Esophagus muscularis mucosa (tissue), 4 donors: ENCODE measurements around the gene C5AR1. TPM values are rescaled to one million over a fixed set of nuclear protein-coding genes. Genes with fewer than 3 reads are reported as not detected.
"Not testable (repeated sequence)": the region's sequence is repeated elsewhere in the genome, so short reads cannot be mapped to it uniquely, and the experiment has no call there.

ENCODE experiments used
- DNase-seq: peaks from one replicate; pipeline ENCODE4 v3.0.0-alpha.2; 2017; ENCODE audit errors: extremely low spot score
- H3K27ac ChIP-seq, 4 donors: fragments of 200-600 bp; sonication (generic); replicated peaks in 1 of 4; 1 replicate in 3 of 4; 2 replicates in 1 of 4; pipeline ENCODE4 v1.5.1; 2016 to 2019; ENCODE audit warnings: mild to moderate bottlenecking in 1 of 4
- H3K27me3 ChIP-seq, 4 donors: fragments of 200-600 bp; sonication (generic); one replicate each; pipeline versions ENCODE4 v1.5.1 to v1.6.0; 2016 to 2019
- H3K36me3 ChIP-seq, 4 donors: fragments of 200-600 bp; sonication (generic); one replicate each; pipeline ENCODE4 v1.5.1; 2016 to 2019
- H3K4me1 ChIP-seq, 4 donors: fragments of 200-600 bp; sonication (generic); one replicate each; pipeline ENCODE4 v1.5.1; 2016 to 2019
- H3K4me3 ChIP-seq, 4 donors: fragments of 200-600 bp; sonication (generic); 1 replicate in 2 of 4; 2 replicates in 2 of 4; pipeline ENCODE4 v1.5.1; 2016 to 2019; ENCODE audit warnings: mild to moderate bottlenecking in 4 of 4, moderate library complexity in 1 of 4
- H3K9me3 ChIP-seq, 4 donors: fragments of 200-600 bp; sonication (generic); 1 replicate in 3 of 4; 2 replicates in 1 of 4; pipeline ENCODE4 v1.5.1; 2016 to 2019
- EP300 ChIP-seq: sonication (generic); formaldehyde crosslinking; IDR thresholded peaks from one replicate; pipeline ENCODE4 v1.6.1; 2017; ENCODE audit warnings: antibody characterized with exemption
- POLR2A ChIP-seq: fragments of 450-650 bp; IDR thresholded peaks from one replicate; pipeline ENCODE4 v1.6.1; 2017; ENCODE audit warnings: antibody characterized with exemption, moderate library complexity, mild to moderate bottlenecking, low read depth
- POLR2AphosphoS5 ChIP-seq, 2 donors: sonication (generic); formaldehyde crosslinking; IDR thresholded peaks; one replicate each; pipeline ENCODE4 v1.6.1; 2017; ENCODE audit warnings: antibody characterized with exemption in 2 of 2
- WGBS: methylation state at CpG from one replicate; pipeline ENCODE4 v1.1.5; 2018; 5-methylcytosine and 5-hydroxymethylcytosine counted together
- intact Hi-C: fragments of 100-400 bp; cut with DNase I; formaldehyde crosslinking; loops from one replicate; pipeline ENCODE4 v1.15.1; 2023
- total RNA-seq, 4 donors: library from RNA; depleted of rRNA; stranded (reverse); fragments of >200 nt; gene quantifications; one replicate each; pipeline versions ENCODE4 v1.1.0 to v1.2.1, GENCODE V29; 2016
- TF ChIP-seq, protein P1 (sequence below), 3 experiments: fragments of 200-600 bp in 2 of 3; fragments of 450-650 bp in 1 of 3; sonication (generic) in 2 of 3; IDR thresholded peaks; one replicate each; pipeline ENCODE4 v1.5.1; 2017 to 2019; ENCODE audit warnings: antibody characterized with exemption in 3 of 3, mild to moderate bottlenecking in 2 of 3, moderate library complexity in 1 of 3

Gene C5AR1
- total RNA-seq, 4 donors from 2014 or later: 5.0 to 32.6 (median 7.0) TPM

DNA sequence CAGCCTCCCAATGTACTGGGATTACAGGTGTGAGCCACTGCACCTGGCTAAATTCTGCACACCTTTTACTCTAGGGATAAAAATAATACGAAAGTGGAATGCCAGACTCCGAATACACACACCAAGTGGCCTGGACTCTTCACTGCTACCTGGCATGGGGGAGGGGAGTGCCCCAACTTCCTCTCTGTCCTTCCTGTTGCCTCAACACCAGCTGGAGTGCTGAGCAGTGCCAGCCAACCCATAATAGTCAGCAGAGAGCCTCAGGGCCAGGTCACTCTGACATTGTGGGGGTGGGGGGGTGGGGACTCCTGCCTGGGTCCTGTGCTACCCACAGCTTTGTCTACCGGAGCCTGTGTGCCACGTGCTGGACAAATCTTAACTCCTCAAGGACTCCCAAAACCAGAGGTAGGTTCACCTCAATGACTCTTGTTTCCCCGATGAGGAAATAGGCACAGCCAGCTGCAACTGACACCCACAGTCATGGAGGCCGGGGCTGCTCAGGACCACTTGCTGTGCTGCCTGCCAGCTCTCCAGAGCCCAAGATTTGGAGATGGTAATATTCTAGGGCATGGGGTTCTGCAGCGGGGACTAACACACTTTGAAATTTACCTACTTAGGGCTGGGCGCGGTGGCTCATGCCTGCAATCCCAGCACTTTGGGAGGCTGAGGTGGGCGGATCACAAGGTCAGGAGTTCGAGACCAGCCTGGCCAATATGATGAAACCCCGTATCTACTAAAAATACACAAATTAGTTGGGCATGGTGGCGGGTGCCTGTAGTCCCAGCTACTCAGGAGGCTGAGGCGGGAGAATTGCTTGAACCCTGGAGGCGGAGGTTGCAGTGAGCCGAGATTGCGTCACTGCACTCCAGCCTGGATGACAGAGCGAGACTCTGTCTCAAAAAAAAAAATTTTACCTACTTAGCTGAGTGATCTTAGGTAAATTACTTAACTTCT is 27.4 kb downstream of the C5AR1 start:
- H3K27ac ChIP-seq, DNase-seq, H3K9me3 ChIP-seq, intact Hi-C loops, H3K36me3 ChIP-seq, H3K4me1 ChIP-seq: not testable (repeated sequence)
- WGBS: 61% methylated on average over 13 of the region's 18 CpGs
- peak in 1 of 2 donors; percentile 7 for TF ChIP-seq POLR2AphosphoS5 (IDR thresholded peaks at IDR 0.05)
- H3K4me3 ChIP-seq: peak overlapping the region in 1 of 4 donors; percentile 25
- H3K27me3 ChIP-seq: peaks cover 0 to 17% (median 2%) of the 10 kb centered on the region in 4 donors

DNA sequence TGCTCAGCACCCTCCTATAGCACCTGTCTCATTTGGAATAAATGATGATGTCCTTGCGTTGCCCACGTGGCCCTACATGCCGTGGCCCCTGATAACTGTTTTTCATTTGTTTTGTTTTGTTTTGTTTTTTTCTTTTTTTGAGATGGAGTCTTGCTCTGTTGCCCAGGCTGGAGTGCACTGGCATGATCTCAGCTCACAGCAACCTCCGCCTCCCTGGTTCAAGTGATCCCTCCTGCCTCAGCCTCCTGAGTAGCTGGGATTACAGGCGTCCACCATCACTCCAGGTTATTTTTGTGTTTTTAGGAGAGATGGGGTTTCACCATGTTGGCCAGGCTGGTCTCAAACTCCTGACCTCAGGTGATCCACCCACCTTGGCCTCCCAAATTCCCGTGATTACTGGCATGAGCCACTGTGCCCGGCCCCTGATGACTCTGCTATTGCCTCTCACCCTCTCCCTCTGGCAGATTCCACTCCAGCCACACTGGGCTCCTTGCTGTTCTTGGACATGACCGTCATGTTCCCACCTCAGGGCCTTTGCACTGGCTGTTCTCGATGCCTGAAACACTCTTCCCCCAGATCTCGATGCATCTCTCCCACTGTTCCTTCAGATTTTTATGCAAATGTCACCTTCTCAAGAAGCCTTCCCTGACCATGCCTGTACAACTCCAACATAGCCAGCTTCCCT is 29.7 kb downstream of the C5AR1 start:
- WGBS: 74% methylated on average over 10 of the region's 10 CpGs
- Histone ChIP-seq H3K27ac (no peak overlapping the region), H3K4me3 (no peak overlapping the region), H3K27me3 (peaks cover 0 to under 1% (median 0%) of the 10 kb centered on the region in 4 donors), H3K36me3 (no peaks in the 10 kb centered on the region), H3K9me3 (no peaks in the 10 kb centered on the region), H3K4me1 (no peaks in the 10 kb centered on the region)
- DNase-seq: no peak
- intact Hi-C loops: no loop called here
- TF ChIP-seq POLR2A (no peak), EP300 (no peak), POLR2AphosphoS5 (IDR thresholded peaks at IDR 0.05) (no peak)
- TF ChIP-seq, protein P1, sequence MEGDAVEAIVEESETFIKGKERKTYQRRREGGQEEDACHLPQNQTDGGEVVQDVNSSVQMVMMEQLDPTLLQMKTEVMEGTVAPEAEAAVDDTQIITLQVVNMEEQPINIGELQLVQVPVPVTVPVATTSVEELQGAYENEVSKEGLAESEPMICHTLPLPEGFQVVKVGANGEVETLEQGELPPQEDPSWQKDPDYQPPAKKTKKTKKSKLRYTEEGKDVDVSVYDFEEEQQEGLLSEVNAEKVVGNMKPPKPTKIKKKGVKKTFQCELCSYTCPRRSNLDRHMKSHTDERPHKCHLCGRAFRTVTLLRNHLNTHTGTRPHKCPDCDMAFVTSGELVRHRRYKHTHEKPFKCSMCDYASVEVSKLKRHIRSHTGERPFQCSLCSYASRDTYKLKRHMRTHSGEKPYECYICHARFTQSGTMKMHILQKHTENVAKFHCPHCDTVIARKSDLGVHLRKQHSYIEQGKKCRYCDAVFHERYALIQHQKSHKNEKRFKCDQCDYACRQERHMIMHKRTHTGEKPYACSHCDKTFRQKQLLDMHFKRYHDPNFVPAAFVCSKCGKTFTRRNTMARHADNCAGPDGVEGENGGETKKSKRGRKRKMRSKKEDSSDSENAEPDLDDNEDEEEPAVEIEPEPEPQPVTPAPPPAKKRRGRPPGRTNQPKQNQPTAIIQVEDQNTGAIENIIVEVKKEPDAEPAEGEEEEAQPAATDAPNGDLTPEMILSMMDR (IDR thresholded peaks at IDR 0.05): no peak

DNA sequence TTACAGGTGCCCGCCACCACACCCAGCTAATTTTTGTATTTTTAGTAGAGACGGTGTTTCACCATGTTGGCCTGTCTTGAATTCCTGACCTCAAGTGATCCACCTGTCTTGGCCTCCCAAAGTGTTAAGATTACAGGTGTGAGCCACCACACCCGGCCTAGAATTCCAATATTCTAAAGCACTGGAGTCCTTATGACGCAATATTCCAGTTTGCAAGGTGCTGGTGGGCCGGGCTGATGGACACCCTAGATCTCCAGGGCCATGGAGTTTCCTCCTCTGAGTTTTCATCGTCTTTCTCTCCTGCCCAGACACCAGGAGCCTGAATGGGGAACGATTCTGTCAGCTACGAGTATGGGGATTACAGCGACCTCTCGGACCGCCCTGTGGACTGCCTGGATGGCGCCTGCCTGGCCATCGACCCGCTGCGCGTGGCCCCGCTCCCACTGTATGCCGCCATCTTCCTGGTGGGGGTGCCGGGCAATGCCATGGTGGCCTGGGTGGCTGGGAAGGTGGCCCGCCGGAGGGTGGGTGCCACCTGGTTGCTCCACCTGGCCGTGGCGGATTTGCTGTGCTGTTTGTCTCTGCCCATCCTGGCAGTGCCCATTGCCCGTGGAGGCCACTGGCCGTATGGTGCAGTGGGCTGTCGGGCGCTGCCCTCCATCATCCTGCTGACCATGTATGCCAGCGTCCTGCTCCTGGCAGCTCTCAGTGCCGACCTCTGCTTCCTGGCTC is 31.0 kb downstream of the C5AR1 start:
- no peaks in the 10 kb centered on the region for H3K9me3 ChIP-seq
- no peaks in the 10 kb centered on the region for H3K27me3 ChIP-seq
- 93% methylated on average over 16 of the region's 29 CpGs for WGBS
- no peak for DNase-seq
- TF ChIP-seq, protein P1 (IDR thresholded peaks at IDR 0.05): no peak
- no peak for TF ChIP-seq POLR2A
- TF ChIP-seq POLR2AphosphoS5 (IDR thresholded peaks at IDR 0.05): no peak
- no peak for TF ChIP-seq EP300
- intact Hi-C loops: no loop called here
- no peaks in the 10 kb centered on the region for H3K4me1 ChIP-seq
- no peak overlapping the region for H3K27ac ChIP-seq
- no peaks in the 10 kb centered on the region for H3K36me3 ChIP-seq
- no peak overlapping the region for H3K4me3 ChIP-seq

DNA sequence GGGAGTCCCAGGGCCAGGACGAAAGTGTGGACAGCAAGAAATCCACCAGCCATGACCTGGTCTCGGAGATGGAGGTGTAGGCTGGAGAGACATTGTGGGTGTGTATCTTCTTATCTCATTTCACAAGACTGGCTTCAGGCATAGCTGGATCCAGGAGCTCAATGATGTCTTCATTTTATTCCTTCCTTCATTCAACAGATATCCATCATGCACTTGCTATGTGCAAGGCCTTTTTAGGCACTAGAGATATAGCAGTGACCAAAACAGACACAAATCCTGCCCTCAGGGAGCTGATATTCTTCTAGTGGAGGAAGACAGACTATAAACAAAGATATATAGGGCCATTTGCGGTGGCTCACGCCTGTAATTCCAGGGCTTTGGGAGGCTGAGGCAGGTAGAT is 32.1 kb downstream of the C5AR1 start:
- intact Hi-C loops: no loop called here
- H3K27ac ChIP-seq: no peak overlapping the region
- TF ChIP-seq EP300 (no peak), POLR2A (no peak), POLR2AphosphoS5 (IDR thresholded peaks at IDR 0.05) (no peak)
- TF ChIP-seq, protein P1 (IDR thresholded peaks at IDR 0.05): no peak
- no peak overlapping the region for H3K4me3 ChIP-seq
- no peak for DNase-seq
- no peaks in the 10 kb centered on the region for H3K4me1 ChIP-seq
- H3K9me3 ChIP-seq: no peaks in the 10 kb centered on the region
- H3K27me3 ChIP-seq: no peaks in the 10 kb centered on the region
- 85% methylated on average over 4 of the region's 4 CpGs for WGBS
- H3K36me3 ChIP-seq: no peaks in the 10 kb centered on the region
